HG03432 (cell line): ENCODE results near the gene FOXP1.

ENCODE experiments used
- ATAC-seq: cut with Tn5 transposase; IDR thresholded peaks from one replicate; pipeline ENCODE4 v1.9.1; 2021; ENCODE audit warnings: mild to moderate bottlenecking, moderate library complexity; ENCODE audit not compliant: unreplicated experiment

Gene FOXP1

GRCh38 chr3:71095511-71096291, 487.8 kb downstream of the FOXP1 start:
- ATAC-seq, result no peak

DNA sequence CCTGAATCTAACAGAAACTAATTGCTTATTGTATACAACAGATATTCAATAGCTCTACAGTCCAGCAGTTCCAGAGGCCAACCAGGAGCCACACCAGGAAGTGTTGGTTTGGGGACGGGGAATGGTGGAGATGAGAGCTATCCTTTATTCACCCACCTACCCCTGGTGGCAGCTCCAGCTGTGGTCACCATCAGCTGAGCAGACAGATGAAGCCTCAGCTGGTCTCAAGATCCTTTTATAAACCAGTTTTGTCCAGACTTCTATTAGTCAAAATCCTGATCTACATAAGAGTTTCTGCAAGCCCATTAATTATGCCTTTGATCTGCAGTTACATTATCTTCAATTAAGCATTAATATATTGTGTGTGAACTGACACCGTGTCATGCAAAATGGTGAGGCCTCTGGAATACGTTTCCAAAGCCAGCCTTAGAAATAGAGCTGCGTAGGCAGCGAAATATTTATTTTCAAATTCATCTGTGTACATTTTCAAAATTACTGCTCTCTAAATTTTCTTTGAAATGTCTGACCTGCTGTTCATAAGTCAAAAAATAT, 488.8 kb downstream of the FOXP1 start:
- ATAC-seq, result no peak

DNA sequence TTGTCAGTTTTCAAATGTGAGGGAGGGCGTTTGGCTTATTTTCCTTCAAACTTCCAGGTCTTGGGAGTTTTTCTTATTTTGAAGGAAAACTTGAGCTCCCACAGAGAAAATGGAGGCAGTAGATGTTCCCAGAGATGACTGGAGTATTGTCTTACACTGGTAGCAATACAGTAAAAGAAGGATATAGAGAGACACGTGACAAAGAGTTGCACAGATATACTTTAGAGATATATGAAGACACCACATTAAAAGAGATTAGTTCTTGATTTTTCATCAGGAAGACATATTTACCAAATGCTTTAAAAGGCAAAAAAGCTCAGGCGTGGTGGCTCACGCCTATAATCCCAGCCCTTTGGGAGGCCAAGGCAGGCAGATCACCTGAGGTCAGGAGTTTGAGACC, 490.9 kb downstream of the FOXP1 start:
- no peak for ATAC-seq

GRCh38 chr3:71090207-71090606, 493.3 kb downstream of the FOXP1 start:
- ATAC-seq, result no peak

- no peak for ATAC-seq
Observed at GRCh38 chr3:71089271-71089847, 494.2 kb downstream of the FOXP1 start.

GRCh38 chr3:71088742-71089141, 494.8 kb downstream of the FOXP1 start:
- no peak for ATAC-seq

- ATAC-seq, result no peak
Observed at GRCh38 chr3:71088019-71088708, 495.4 kb downstream of the FOXP1 start.

GRCh38 chr3:71087143-71088018, 496.1 kb downstream of the FOXP1 start:
- ATAC-seq, result peak; percentile 95

DNA sequence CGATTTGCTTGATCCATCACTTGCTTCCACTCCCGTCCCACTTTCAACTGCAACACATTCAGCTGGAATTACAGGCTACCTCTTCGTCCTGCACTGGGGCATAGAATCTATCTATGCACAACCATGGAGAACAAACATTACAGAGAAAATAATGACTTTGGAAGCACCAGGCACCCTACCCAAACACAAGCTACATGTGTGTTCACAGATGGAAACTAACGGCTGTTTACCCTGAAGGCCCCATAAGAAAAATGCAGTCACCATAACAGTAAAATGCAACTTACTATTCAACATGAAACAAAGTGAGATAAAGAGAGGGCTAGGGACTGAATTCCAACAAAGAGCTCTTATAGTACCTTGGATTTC, 496.8 kb downstream of the FOXP1 start:
- no peak for ATAC-seq

DNA sequence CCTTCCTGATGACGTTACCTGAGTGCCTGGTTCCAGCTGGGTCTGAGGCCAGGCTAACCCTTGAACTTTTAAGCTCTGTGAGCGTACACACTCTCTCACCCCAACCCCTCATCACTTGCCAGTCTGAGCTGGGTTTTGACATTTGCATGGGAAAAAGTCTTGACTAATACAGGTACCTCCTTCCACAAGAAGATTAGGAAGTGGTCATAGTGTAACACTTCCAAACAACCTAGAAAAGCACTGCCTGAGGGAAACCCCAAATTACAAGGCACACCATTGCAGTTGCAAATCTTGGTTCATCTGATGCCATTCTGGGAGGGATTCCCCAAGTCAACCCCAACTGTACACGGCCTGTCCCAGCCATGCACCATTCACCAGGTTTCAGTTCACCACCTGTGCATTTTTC, 499.8 kb downstream of the FOXP1 start:
- ATAC-seq, result peak; percentile 22

DNA sequence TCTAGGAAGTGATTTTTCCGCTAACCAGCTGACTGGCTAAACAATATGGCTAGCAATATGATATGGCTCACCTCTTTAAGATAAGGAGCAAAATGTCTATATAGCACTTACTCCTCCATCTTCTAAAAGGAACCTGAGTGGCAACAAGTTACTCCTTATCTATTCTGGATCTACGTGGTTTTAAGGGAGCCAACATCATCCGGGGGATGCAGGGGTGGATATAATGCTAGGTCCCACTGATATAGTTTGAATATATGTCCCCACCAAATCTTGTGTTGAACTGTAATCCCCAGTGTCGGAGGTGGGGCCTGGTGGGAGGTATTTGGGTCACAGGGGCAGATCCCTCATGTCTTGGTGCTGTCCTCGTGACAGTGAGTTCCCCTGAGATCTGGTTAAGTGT, 500.7 kb downstream of the FOXP1 start:
- ATAC-seq, result no peak

DNA sequence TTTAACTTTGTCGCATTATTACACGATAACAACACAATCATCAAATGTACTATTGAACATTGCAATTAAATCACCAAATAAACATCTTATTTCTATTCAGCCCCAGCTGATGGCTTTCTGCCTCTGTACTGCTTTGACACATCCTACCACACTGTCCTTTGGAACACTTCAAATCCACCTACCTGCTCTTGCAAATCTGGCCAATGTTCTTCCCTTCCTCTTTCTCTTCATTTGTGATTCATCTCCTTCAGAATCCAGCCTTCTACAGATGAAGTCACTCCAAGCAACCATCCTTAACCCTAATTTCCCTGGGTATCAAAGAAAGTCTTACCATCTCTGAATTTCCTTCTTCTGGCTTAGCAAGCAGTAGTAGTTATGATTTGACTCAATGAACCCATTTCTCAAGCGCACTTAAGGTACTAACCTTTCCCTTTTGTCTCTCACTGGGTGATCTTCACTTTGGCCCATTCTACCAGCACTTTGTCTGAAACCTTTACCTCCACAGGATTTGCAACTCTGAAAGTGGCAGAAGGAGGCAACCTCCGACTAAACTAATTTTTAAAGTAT, 502.9 kb downstream of the FOXP1 start:
- no peak for ATAC-seq

- ATAC-seq, result no peak
Observed at GRCh38 chr3:71078723-71079525, 504.6 kb downstream of the FOXP1 start.

DNA sequence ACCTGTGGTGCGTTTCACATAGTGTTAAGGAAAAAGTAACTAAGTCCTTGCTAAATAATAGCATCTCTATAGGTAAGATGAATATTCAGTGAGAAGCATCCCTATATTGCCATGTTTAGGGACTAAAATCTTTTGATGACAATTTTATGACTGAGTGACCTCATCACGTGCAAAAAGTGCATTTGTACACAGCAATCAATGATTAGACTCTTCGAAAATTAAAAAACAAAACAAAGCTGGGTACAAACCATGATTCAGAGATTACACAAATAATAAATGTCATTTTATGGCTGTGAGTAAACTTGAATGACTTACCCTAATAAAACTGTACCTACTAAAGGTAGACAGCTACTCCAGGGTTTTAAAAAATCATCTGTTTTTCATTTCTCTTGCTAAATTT, 505.3 kb downstream of the FOXP1 start:
- no peak for ATAC-seq

- no peak for ATAC-seq
Observed at GRCh38 chr3:71077070-71077469, 506.5 kb downstream of the FOXP1 start.

DNA sequence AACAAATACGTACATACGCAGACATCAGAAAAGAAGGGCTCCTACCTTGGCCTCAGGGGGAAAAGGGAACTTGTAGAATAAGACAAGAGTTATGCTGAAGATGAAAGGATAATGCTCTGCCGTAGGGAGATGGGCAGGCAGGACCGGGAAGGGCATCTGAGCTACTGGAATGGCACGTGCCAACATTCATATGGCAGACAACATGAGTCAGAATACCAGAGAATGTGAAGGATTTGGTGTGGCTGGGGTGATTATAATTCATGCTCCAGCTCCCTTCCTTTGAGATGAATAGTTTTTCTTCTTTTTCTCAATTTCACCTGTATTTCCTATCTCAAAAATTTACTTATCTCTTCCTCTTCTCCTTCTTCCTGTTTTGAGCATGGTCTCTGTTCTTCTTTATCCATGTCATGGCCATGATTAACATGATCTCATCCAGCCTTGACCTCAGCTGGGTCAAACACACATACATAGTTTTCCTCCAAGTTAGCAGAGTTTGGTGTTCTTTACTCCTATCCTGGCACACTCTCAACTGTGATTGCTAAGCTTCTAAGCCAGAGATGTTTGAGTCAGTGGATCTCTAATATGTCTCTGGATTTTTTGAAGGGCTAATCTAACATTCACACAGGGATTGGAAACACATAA, 507.0 kb downstream of the FOXP1 start:
- no peak for ATAC-seq

DNA sequence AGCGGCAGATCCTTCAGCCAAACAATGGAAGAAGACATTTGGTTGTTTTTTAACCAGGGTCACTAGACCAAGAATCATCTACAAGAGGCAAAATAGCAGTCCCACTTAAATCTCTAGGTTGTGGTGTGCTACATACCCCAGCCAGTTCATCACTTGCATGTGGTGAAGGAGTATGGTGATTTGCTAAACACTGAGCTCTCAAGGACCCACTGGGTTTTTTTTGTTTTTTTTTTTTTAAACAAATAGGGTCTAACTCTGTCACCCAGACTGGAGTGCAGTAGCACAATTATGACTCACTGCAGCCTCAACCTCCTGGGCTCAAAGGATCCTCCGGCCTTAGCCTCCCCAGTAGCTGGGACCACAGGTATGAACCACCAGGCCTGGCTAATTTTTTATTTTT, 508.0 kb downstream of the FOXP1 start:
- ATAC-seq, result no peak

DNA sequence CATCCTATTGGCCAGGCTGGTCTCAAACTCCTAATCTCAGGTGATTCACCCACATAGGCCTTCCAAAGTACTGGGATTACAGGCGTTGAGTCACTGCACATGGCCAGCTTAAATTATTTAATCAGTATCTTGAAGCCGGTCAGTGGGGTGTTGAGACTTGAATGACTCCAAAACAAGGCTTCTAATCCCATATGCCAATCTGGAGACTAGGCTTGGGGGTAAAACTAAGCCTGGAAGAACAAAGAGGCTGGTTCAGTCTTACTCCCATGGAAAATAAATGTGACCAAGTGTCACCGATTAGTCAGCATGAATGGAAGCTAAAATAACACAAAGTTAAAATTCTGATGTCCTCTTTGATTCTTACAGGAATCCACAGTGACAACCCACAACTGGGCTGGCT, 509.1 kb downstream of the FOXP1 start:
- no peak for ATAC-seq

DNA sequence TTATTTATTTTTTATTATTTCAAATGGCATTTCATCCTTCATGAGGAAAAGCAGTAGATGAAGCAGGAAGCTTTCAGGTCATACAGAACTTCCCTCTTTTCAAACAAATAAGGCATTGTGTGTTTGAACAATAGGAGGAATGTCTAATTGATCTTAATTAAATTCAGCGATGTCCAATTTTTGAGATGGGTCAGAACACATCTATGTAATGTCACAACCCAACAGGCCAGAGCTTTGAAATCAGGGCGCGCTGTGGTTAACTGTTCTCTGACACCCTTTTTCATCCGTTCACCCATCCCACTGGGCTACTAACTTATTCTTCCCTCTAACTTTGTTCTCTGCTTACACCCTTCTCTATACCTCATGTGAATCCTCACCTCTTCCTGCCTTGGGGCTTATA, 510.5 kb downstream of the FOXP1 start:
- ATAC-seq, result no peak
